Glutamatergic neuron (in vitro differentiated cells): Measurements from ENCODE around the gene UGT1A10. TPM values are rescaled to one million over a fixed set of nuclear protein-coding genes. Genes with fewer than 3 reads are reported as not detected.

Experiments
- DNase-seq: peaks from one replicate; pipeline ENCODE4 v3.0.0; 2022
- H3K27ac Mint-ChIP-seq: one replicate; pipeline ENCODE4 v1.8.0; 2020; ENCODE audit warnings: mild to moderate bottlenecking, mixed read lengths, inconsistent platforms; ENCODE audit not compliant: unreplicated experiment
- H3K27me3 Mint-ChIP-seq: one replicate; pipeline ENCODE4 v1.8.0; 2020; ENCODE audit warnings: mild to moderate bottlenecking, moderate library complexity, mixed read lengths, inconsistent platforms; ENCODE audit not compliant: unreplicated experiment
- H3K36me3 Mint-ChIP-seq: one replicate; pipeline ENCODE4 v1.8.0; 2020; ENCODE audit warnings: mild to moderate bottlenecking, mixed read lengths, inconsistent platforms; ENCODE audit not compliant: unreplicated experiment
- H3K4me1 Mint-ChIP-seq: one replicate; pipeline ENCODE4 v1.8.0; 2020; ENCODE audit warnings: mild to moderate bottlenecking, low read depth, mixed read lengths, inconsistent platforms; ENCODE audit not compliant: unreplicated experiment
- H3K4me3 Mint-ChIP-seq: one replicate; pipeline ENCODE4 v1.8.0; 2020; ENCODE audit warnings: mild to moderate bottlenecking, mixed read lengths, inconsistent platforms; ENCODE audit not compliant: unreplicated experiment
- H3K9me3 Mint-ChIP-seq: one replicate; pipeline ENCODE4 v1.8.0; 2020; ENCODE audit warnings: mild to moderate bottlenecking, moderate library complexity, mixed read lengths, inconsistent platforms; ENCODE audit not compliant: unreplicated experiment
- CTCF ChIP-seq: fragments of 200-600 bp; sonication (generic); IDR thresholded peaks from one replicate; pipeline ENCODE4 v1.5.0; 2021; ENCODE audit not compliant: partially characterized antibody, unreplicated experiment
- total RNA-seq: library from RNA; stranded (reverse); fragmentation: NEBNext Ultra II Directional; extraction: Animal tissue kit (Norgen Biotek cat#: 25700); gene quantifications from one replicate; pipeline ENCODE4 v1.2.1, GENCODE V29; 2021; ENCODE audit not compliant: unreplicated experiment

The UGT1A10 gene
- total RNA-seq, 1 donor from 2014 or later: not detected

- no peaks in the 10 kb centered on the region for H3K4me1 Mint-ChIP-seq
- H3K4me3 Mint-ChIP-seq: no peak overlapping the region
- no peak for TF ChIP-seq CTCF
- DNase-seq: no peak
- H3K36me3 Mint-ChIP-seq: no peaks in the 10 kb centered on the region
- no peaks in the 10 kb centered on the region for H3K27me3 Mint-ChIP-seq
- H3K9me3 Mint-ChIP-seq: peaks cover 5% of the 10 kb centered on the region
- H3K27ac Mint-ChIP-seq: no peak overlapping the region
Observed at GRCh38 chr2:233810385-233810784, 174.1 kb downstream of the UGT1A10 start.

GRCh38 chr2:233811087-233811486, 174.8 kb downstream of the UGT1A10 start:
- Mint-ChIP-seq H3K27me3 (no peaks in the 10 kb centered on the region), H3K36me3 (no peaks in the 10 kb centered on the region), H3K4me3 (no peak overlapping the region), H3K27ac (no peak overlapping the region), H3K4me1 (no peaks in the 10 kb centered on the region), H3K9me3 (peaks cover 5% of the 10 kb centered on the region)
- DNase-seq: no peak
- no peak for TF ChIP-seq CTCF

- Mint-ChIP-seq H3K9me3 (peaks cover 5% of the 10 kb centered on the region), H3K36me3 (no peaks in the 10 kb centered on the region), H3K4me3 (no peak overlapping the region), H3K27ac (no peak overlapping the region), H3K4me1 (peaks cover 3% of the 10 kb centered on the region), H3K27me3 (no peaks in the 10 kb centered on the region)
- no peak for TF ChIP-seq CTCF
- no peak for DNase-seq
Observed at GRCh38 chr2:233811732-233812131, 175.5 kb downstream of the UGT1A10 start.

- no peaks in the 10 kb centered on the region for H3K36me3 Mint-ChIP-seq
- no peak for DNase-seq
- peaks cover 3% of the 10 kb centered on the region for H3K4me1 Mint-ChIP-seq
- TF ChIP-seq CTCF: no peak
- H3K27me3 Mint-ChIP-seq: no peaks in the 10 kb centered on the region
- no peak overlapping the region for H3K4me3 Mint-ChIP-seq
- peaks cover 6% of the 10 kb centered on the region for H3K9me3 Mint-ChIP-seq
- no peak overlapping the region for H3K27ac Mint-ChIP-seq
Observed at GRCh38 chr2:233813236-233814055, 177.2 kb downstream of the UGT1A10 start.

GRCh38 chr2:233814056-233814835, 178.0 kb downstream of the UGT1A10 start:
- no peak overlapping the region for H3K27ac Mint-ChIP-seq
- H3K9me3 Mint-ChIP-seq: peaks cover 6% of the 10 kb centered on the region
- H3K4me3 Mint-ChIP-seq: no peak overlapping the region
- DNase-seq: no peak
- H3K36me3 Mint-ChIP-seq: no peaks in the 10 kb centered on the region
- H3K27me3 Mint-ChIP-seq: peaks cover 2% of the 10 kb centered on the region
- TF ChIP-seq CTCF: no peak
- peaks cover 3% of the 10 kb centered on the region for H3K4me1 Mint-ChIP-seq
